Smooth muscle cell (in vitro differentiated cells): Measurements from ENCODE around the gene METTL14. TPM values are rescaled to one million over a fixed set of nuclear protein-coding genes. Genes with fewer than 3 reads are reported as not detected.

Experiments
- DNase-seq: peaks from one replicate; lab custom pipeline; 2025; ENCODE audit not compliant: unreplicated experiment; lab: John Stamatoyannopoulos, UW
- H2AFZ ChIP-seq: fragments of 200-600 bp; sonication (generic); 2 replicates; pipeline ENCODE4 v1.6.0; 2016; ENCODE audit warnings: antibody characterized with exemption, low read depth, mild to moderate bottlenecking
- H3F3A ChIP-seq: fragments of 200-600 bp; sonication (generic); 2 replicates; pipeline ENCODE4 v1.6.0; 2017; ENCODE audit warnings: antibody characterized with exemption, low read depth
- H3K27ac ChIP-seq: fragments of 200-600 bp; sonication (generic); 2 replicates; pipeline ENCODE4 v1.5.1; 2016; ENCODE audit warnings: low read depth, mild to moderate bottlenecking
- H3K27me3 ChIP-seq: fragments of 200-600 bp; sonication (generic); 2 replicates; pipeline ENCODE4 v1.6.1; 2016; ENCODE audit warnings: low read depth, mild to moderate bottlenecking
- H3K36me3 ChIP-seq: fragments of 200-600 bp; sonication (generic); 2 replicates; pipeline ENCODE4 v1.5.1; 2016; ENCODE audit warnings: low read depth
- H3K4me1 ChIP-seq: fragments of 200-600 bp; sonication (generic); 2 replicates; pipeline ENCODE4 v1.5.1; 2016; ENCODE audit warnings: low read depth
- H3K4me2 ChIP-seq: fragments of 200-600 bp; sonication (generic); 2 replicates; pipeline ENCODE4 v1.6.0; 2016; ENCODE audit warnings: mild to moderate bottlenecking
- H3K4me3 ChIP-seq: fragments of 200-600 bp; sonication (generic); 2 replicates; pipeline ENCODE4 v1.5.1; 2016; ENCODE audit warnings: mild to moderate bottlenecking
- H3K79me2 ChIP-seq: fragments of 200-600 bp; sonication (generic); 2 replicates; pipeline ENCODE4 v1.6.0; 2016; ENCODE audit warnings: low read depth, mild to moderate bottlenecking
- H3K9ac ChIP-seq: fragments of 200-600 bp; sonication (generic); 2 replicates; pipeline ENCODE4 v1.6.0; 2016; ENCODE audit warnings: low read depth
- H3K9me3 ChIP-seq: fragments of 200-600 bp; sonication (generic); replicated peaks from 2 replicates; pipeline ENCODE4 v1.5.1; 2016; ENCODE audit warnings: low read depth
- H4K20me1 ChIP-seq: fragments of 200-600 bp; sonication (generic); 2 replicates; pipeline ENCODE4 v1.6.0; 2016; ENCODE audit warnings: low read depth
- WGBS: methylation state at CpG from one replicate; pipeline ENCODE4 v1.1.7; 2016; ENCODE audit warnings: low lambda C conversion rate; 5-methylcytosine and 5-hydroxymethylcytosine counted together
- polyA plus RNA-seq: library from polyadenylated mRNA; unstranded; fragments of >200 nt; fragmentation: Nextera tagmentation; extraction: Ambion mirVana; gene quantifications from 2 replicates; pipeline ENCODE4 v1.2.1, GENCODE V29; 2016
- small RNA-seq: library from RNA; depleted of rRNA; stranded (forward); fragments of <200 nt; gene quantifications from one replicate; pipeline ENCODE3, GENCODE V24; 2014
- total RNA-seq: library from RNA; depleted of rRNA; stranded (reverse); fragments of >200 nt; gene quantifications from 2 replicates; pipeline ENCODE4 v1.2.3, GENCODE V29; 2014
- TF ChIP-seq, protein P1 (sequence below): fragments of 200-600 bp; sonication (generic); IDR thresholded peaks from 2 replicates; pipeline ENCODE4 v1.5.1; 2017; ENCODE audit warnings: borderline replicate concordance, mild to moderate bottlenecking, antibody characterized with exemption; ENCODE audit not compliant: insufficient read depth, poor library complexity, severe bottlenecking

The METTL14 gene
- total and polyA plus RNA-seq, 2 experiments from 2014 or later, result 22.4 to 31.8 TPM

DNA sequence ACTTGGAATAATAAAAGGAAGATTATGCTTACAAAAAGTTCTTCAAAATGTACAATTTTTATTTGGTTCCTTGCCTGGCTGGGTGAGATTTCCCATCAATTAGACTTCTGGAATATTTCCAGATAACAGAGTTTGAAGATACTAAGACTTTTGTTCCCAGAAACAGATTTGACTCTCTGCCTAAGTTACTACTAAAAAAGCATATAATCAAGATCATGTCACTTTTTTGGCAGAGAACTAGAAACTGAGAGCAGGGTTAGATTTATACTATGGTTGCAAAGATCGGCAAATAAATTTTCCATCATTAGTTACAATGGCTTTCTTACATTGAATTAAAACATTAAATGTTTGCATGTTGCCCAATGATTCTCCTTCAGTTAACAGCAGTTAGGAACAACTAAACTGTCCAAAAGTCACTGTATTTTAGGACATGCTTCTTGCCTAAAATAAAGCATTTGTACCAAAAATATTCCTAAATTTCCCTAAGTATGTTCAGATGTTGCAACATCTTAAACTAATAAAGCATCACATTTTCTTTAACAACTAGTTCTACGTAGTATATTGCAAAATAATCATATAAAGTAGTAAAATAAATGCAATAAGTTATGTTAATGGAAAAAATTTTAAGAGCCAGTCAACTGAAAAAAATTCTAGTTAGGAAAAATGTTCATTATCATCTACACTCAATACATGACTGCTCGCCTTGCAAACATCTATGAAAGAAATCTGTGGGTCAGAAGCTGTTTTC lies 77.7 kb downstream of the METTL14 start:
- H3K79me2 ChIP-seq, result peaks cover 62% of the 10 kb centered on the region
- peaks cover 25% of the 10 kb centered on the region for H3K36me3 ChIP-seq
- no peak for DNase-seq
- H3K27me3 ChIP-seq, result no peaks in the 10 kb centered on the region
- H3K4me1 ChIP-seq, result no peaks in the 10 kb centered on the region
- no peak overlapping the region for H3K4me3 ChIP-seq
- no peaks in the 10 kb centered on the region for H3K9me3 ChIP-seq
- WGBS, result 72% methylated on average over 3 of the region's 3 CpGs
- H3K4me2 ChIP-seq, result no peak overlapping the region
- peaks cover 99% of the 10 kb centered on the region for H4K20me1 ChIP-seq
- H3K9ac ChIP-seq, result no peak overlapping the region
- TF ChIP-seq, protein P1, sequence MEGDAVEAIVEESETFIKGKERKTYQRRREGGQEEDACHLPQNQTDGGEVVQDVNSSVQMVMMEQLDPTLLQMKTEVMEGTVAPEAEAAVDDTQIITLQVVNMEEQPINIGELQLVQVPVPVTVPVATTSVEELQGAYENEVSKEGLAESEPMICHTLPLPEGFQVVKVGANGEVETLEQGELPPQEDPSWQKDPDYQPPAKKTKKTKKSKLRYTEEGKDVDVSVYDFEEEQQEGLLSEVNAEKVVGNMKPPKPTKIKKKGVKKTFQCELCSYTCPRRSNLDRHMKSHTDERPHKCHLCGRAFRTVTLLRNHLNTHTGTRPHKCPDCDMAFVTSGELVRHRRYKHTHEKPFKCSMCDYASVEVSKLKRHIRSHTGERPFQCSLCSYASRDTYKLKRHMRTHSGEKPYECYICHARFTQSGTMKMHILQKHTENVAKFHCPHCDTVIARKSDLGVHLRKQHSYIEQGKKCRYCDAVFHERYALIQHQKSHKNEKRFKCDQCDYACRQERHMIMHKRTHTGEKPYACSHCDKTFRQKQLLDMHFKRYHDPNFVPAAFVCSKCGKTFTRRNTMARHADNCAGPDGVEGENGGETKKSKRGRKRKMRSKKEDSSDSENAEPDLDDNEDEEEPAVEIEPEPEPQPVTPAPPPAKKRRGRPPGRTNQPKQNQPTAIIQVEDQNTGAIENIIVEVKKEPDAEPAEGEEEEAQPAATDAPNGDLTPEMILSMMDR, result no peak
- peak overlapping the region; percentile 37 for H3K27ac ChIP-seq
- peaks cover 49% of the 10 kb centered on the region for H3F3A ChIP-seq
- no peak overlapping the region for H2AFZ ChIP-seq

Small RNA genes within 50 kb of the gene (small RNA-seq; reads per million reads assigned to genes)
- gene SEPT14P4, result not detected

Other genes starting within 250 kb of the METTL14 start
- 228 and 237 TPM in 2 replicates for gene SEC24D, start 150.7 kb downstream of the METTL14 start, total RNA-seq
- gene SEC24D, start 150.7 kb downstream of the METTL14 start, polyA plus RNA-seq, result 133 and 163 TPM in 2 replicates
- gene SYNPO2, start 203.5 kb downstream of the METTL14 start, total RNA-seq, result 4.2 and 4.5 TPM in 2 replicates
- 0.08 and 0.59 TPM in 2 replicates for gene SYNPO2, start 203.5 kb downstream of the METTL14 start, polyA plus RNA-seq